ENCODE measurements around the gene ACVRL1.

Gene ACVRL1

GRCh38 chr12:51915951-51916350 is 8.6 kb downstream of the ACVRL1 start:
- DNase-seq (ENCODE audit: low spot score), result no peak

- DNase-seq (ENCODE audit: low spot score), result no peak
Observed at GRCh38 chr12:51917041-51917590, 9.8 kb downstream of the ACVRL1 start.

- DNase-seq (ENCODE audit: low spot score), result no peak
Observed at GRCh38 chr12:51917746-51918453, 10.6 kb downstream of the ACVRL1 start.

GRCh38 chr12:51920046-51920445 is 12.7 kb downstream of the ACVRL1 start:
- no peak for DNase-seq (ENCODE audit: low spot score)

GRCh38 chr12:51921017-51921725 is 13.9 kb downstream of the ACVRL1 start:
- no peak for DNase-seq (ENCODE audit: low spot score)

- no peak for DNase-seq (ENCODE audit: low spot score)
Observed at GRCh38 chr12:51922146-51922545, 14.8 kb downstream of the ACVRL1 start.

- DNase-seq (ENCODE audit: low spot score), result no peak
Observed at GRCh38 chr12:51922762-51923505, 15.6 kb downstream of the ACVRL1 start.

GRCh38 chr12:51923506-51924365 is 16.4 kb downstream of the ACVRL1 start:
- DNase-seq (ENCODE audit: low spot score), result peak; percentile 86

GRCh38 chr12:51924551-51925319 is 17.4 kb downstream of the ACVRL1 start:
- no peak for DNase-seq (ENCODE audit: low spot score)

- no peak for DNase-seq (ENCODE audit: low spot score)
Observed at GRCh38 chr12:51925346-51926063, 18.2 kb downstream of the ACVRL1 start.

- no peak for DNase-seq (ENCODE audit: low spot score)
Observed at GRCh38 chr12:51926064-51926632, 18.8 kb downstream of the ACVRL1 start.

- no peak for DNase-seq (ENCODE audit: low spot score)
Observed at GRCh38 chr12:51926718-51927117, 19.4 kb downstream of the ACVRL1 start.

GRCh38 chr12:51932218-51933076 is 25.1 kb downstream of the ACVRL1 start:
- DNase-seq (ENCODE audit: low spot score), result no peak

GRCh38 chr12:51934080-51934479 is 26.8 kb downstream of the ACVRL1 start:
- DNase-seq (ENCODE audit: low spot score), result no peak

GRCh38 chr12:51937926-51938325 is 30.6 kb downstream of the ACVRL1 start:
- no peak for DNase-seq (ENCODE audit: low spot score)

GRCh38 chr12:51938726-51939125 is 31.4 kb downstream of the ACVRL1 start:
- no peak for DNase-seq (ENCODE audit: low spot score)

- DNase-seq (ENCODE audit: low spot score), result peak; percentile 55
Observed at GRCh38 chr12:51941011-51941581, 33.8 kb downstream of the ACVRL1 start.

GRCh38 chr12:51941604-51942003 is 34.3 kb downstream of the ACVRL1 start:
- DNase-seq (ENCODE audit: low spot score), result no peak

GRCh38 chr12:51942056-51942455 is 34.8 kb downstream of the ACVRL1 start:
- peak; percentile 34 for DNase-seq (ENCODE audit: low spot score)

Measured in ecto neural progenitor cell (in vitro differentiated cells).